GM12878 (cell line): ENCODE results near the gene ZNF689. TPM values are rescaled to one million over a fixed set of nuclear protein-coding genes. Genes with fewer than 3 reads are reported as not detected.

Source experiments
- EED ChIP-seq: sonication (generic); IDR thresholded peaks from 2 replicates; pipeline ENCODE4 v1.6.1; 2016; ENCODE audit warnings: antibody characterized with exemption, low read depth
- NFYA ChIP-seq: IDR thresholded peaks from 2 replicates; pipeline ENCODE4 v1.6.1; 2011; ENCODE audit warnings: low read depth, mild to moderate bottlenecking, low read length, improper control_type of control experiment, borderline replicate concordance
- NR2F1 ChIP-seq: fragments of 450-650 bp; conservative IDR thresholded peaks from 2 replicates; pipeline ENCODE4 v1.6.1; 2017; ENCODE audit warnings: mild to moderate bottlenecking
- RBBP5 ChIP-seq: fragments of 200-600 bp; sonication (generic); conservative IDR thresholded peaks from 2 replicates; pipeline ENCODE4 v1.6.1; 2016
- TBL1XR1 ChIP-seq: IDR thresholded peaks from 2 replicates; pipeline ENCODE4 v1.6.1; 2012; ENCODE audit warnings: low read depth, low read length, improper control_type of control experiment
- polyA plus RNA-seq, 11 experiments: library from polyadenylated mRNA; depleted of rRNA in 4 of 11; unstranded in 6 of 11; stranded (reverse) in 5 of 11; fragments of >200 nt; fragmentation: Nextera tagmentation in 4 of 11; fragmentation: Illumina TruSeq in 1 of 11; extraction: Ambion mirVana in 4 of 11; extraction: Trizol in 1 of 11; gene quantifications; 1 replicate in 1 of 11; 2 replicates in 10 of 11; pipeline versions ENCODE4 v1.2.1 to v1.2.3, GENCODE V29; 2011 to 2016; ENCODE audit warnings: inconsistent platforms in 2 of 11, missing spikeins in 2 of 11, low read depth in 1 of 11
- total RNA-seq, 4 experiments: library from RNA; depleted of rRNA in 3 of 4; stranded (reverse); fragments of >200 nt in 3 of 4; fragmentation: Illumina TruSeq in 1 of 4; extraction: Trizol in 1 of 4; gene quantifications; 2 replicates each; pipeline versions ENCODE4 v1.2.1 to v1.2.3, GENCODE V29; 2013 to 2021
- TF ChIP-seq, protein P1 (sequence below): IDR thresholded peaks from 2 replicates; pipeline ENCODE4 v1.6.1; 2012; ENCODE audit warnings: improper control_type of control experiment, low read depth, low read length; ENCODE audit not compliant: insufficient replicate concordance
- TF ChIP-seq, protein P2 (sequence below): fragments of 450-650 bp; formaldehyde crosslinking; IDR thresholded peaks from 2 replicates; pipeline ENCODE4 v1.4.0; 2020; ENCODE audit warnings: mild to moderate bottlenecking, moderate library complexity

Gene ZNF689
- total and polyA plus RNA-seq, 10 of the 15 experiments (the other 5 are each of a cell fraction or from before 2014, with no cell fraction given), result 4.7 to 13.2 (median 8.5) TPM

- TF ChIP-seq, protein P1, sequence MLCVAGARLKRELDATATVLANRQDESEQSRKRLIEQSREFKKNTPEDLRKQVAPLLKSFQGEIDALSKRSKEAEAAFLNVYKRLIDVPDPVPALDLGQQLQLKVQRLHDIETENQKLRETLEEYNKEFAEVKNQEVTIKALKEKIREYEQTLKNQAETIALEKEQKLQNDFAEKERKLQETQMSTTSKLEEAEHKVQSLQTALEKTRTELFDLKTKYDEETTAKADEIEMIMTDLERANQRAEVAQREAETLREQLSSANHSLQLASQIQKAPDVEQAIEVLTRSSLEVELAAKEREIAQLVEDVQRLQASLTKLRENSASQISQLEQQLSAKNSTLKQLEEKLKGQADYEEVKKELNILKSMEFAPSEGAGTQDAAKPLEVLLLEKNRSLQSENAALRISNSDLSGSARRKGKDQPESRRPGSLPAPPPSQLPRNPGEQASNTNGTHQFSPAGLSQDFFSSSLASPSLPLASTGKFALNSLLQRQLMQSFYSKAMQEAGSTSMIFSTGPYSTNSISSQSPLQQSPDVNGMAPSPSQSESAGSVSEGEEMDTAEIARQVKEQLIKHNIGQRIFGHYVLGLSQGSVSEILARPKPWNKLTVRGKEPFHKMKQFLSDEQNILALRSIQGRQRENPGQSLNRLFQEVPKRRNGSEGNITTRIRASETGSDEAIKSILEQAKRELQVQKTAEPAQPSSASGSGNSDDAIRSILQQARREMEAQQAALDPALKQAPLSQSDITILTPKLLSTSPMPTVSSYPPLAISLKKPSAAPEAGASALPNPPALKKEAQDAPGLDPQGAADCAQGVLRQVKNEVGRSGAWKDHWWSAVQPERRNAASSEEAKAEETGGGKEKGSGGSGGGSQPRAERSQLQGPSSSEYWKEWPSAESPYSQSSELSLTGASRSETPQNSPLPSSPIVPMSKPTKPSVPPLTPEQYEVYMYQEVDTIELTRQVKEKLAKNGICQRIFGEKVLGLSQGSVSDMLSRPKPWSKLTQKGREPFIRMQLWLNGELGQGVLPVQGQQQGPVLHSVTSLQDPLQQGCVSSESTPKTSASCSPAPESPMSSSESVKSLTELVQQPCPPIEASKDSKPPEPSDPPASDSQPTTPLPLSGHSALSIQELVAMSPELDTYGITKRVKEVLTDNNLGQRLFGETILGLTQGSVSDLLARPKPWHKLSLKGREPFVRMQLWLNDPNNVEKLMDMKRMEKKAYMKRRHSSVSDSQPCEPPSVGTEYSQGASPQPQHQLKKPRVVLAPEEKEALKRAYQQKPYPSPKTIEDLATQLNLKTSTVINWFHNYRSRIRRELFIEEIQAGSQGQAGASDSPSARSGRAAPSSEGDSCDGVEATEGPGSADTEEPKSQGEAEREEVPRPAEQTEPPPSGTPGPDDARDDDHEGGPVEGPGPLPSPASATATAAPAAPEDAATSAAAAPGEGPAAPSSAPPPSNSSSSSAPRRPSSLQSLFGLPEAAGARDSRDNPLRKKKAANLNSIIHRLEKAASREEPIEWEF, result no peak
- TF ChIP-seq TBL1XR1 (no peak), NFYA (no peak), EED (peak; percentile 47; the same call in 1 of the 2 replicates), RBBP5 (no peak), NR2F1 (peak; percentile 79)
- TF ChIP-seq, protein P2, sequence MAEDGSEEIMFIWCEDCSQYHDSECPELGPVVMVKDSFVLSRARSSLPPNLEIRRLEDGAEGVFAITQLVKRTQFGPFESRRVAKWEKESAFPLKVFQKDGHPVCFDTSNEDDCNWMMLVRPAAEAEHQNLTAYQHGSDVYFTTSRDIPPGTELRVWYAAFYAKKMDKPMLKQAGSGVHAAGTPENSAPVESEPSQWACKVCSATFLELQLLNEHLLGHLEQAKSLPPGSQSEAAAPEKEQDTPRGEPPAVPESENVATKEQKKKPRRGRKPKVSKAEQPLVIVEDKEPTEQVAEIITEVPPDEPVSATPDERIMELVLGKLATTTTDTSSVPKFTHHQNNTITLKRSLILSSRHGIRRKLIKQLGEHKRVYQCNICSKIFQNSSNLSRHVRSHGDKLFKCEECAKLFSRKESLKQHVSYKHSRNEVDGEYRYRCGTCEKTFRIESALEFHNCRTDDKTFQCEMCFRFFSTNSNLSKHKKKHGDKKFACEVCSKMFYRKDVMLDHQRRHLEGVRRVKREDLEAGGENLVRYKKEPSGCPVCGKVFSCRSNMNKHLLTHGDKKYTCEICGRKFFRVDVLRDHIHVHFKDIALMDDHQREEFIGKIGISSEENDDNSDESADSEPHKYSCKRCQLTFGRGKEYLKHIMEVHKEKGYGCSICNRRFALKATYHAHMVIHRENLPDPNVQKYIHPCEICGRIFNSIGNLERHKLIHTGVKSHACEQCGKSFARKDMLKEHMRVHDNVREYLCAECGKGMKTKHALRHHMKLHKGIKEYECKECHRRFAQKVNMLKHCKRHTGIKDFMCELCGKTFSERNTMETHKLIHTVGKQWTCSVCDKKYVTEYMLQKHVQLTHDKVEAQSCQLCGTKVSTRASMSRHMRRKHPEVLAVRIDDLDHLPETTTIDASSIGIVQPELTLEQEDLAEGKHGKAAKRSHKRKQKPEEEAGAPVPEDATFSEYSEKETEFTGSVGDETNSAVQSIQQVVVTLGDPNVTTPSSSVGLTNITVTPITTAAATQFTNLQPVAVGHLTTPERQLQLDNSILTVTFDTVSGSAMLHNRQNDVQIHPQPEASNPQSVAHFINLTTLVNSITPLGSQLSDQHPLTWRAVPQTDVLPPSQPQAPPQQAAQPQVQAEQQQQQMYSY (CRISPR knock-in tag), result no peak
These were observed 18.7 kb upstream of the ZNF689 start (continued) for GRCh38 chr16:30628628-30629540.
